Natural killer cell (primary cell): ENCODE data around the gene PITX1. TPM values are rescaled to one million over a fixed set of nuclear protein-coding genes. Genes with fewer than 3 reads are reported as not detected.

Source experiments
- ATAC-seq, 3 donors: fragments of 150-1000 bp in 2 of 3; fragments of 200-7000 bp in 1 of 3; cut with Tn5 transposase; 1 replicate in 1 of 3; 2 replicates in 2 of 3; pipeline ENCODE4 v1.10.0; 2021; ENCODE audit warnings: mild to moderate bottlenecking in 2 of 3, moderate library complexity in 2 of 3
- DNase-seq, 2 donors: peaks; one replicate each; pipeline versions ENCODE4 v3.0.0 to v3.0.0-alpha.2; 2013 to 2021; ENCODE audit warnings: mixed read lengths in 1 of 2
- H3K27ac ChIP-seq: one replicate; pipeline ENCODE4 v1.5.1; 2013; ENCODE audit warnings: mild to moderate bottlenecking, low read length
- H3K27me3 ChIP-seq: one replicate; pipeline ENCODE4 v1.6.1; 2013; ENCODE audit warnings: low read length; ENCODE audit not compliant: control insufficient read depth, insufficient read depth
- H3K36me3 ChIP-seq: one replicate; pipeline ENCODE4 v1.6.1; 2013; ENCODE audit warnings: low read length; ENCODE audit not compliant: control insufficient read depth, insufficient read depth
- H3K4me1 ChIP-seq: one replicate; pipeline ENCODE4 v1.6.1; 2013; ENCODE audit warnings: low read length; ENCODE audit not compliant: control insufficient read depth, insufficient read depth
- H3K4me3 ChIP-seq: one replicate; pipeline ENCODE4 v1.5.1; 2013; ENCODE audit warnings: low read length
- H3K9me3 ChIP-seq: one replicate; pipeline ENCODE4 v1.6.1; 2013; ENCODE audit warnings: low read length; ENCODE audit not compliant: control insufficient read depth, insufficient read depth
- H3K27ac Mint-ChIP-seq, 2 donors: one replicate each; pipeline ENCODE4 v1.8.0; 2022; ENCODE audit warnings: mild to moderate bottlenecking in 2 of 2, mixed read lengths in 2 of 2, moderate library complexity in 1 of 2
- H3K27me3 Mint-ChIP-seq, 2 donors: one replicate each; pipeline ENCODE4 v1.8.0; 2022; ENCODE audit warnings: low read depth in 2 of 2, mixed read lengths in 2 of 2
- H3K36me3 Mint-ChIP-seq: one replicate; pipeline ENCODE4 v1.8.0; 2022; ENCODE audit warnings: mixed read lengths
- H3K4me1 Mint-ChIP-seq, 2 donors: one replicate each; pipeline ENCODE4 v1.8.0; 2022; ENCODE audit warnings: mixed read lengths in 2 of 2
- H3K4me3 Mint-ChIP-seq: one replicate; pipeline ENCODE4 v1.8.0; 2022; ENCODE audit warnings: mild to moderate bottlenecking, moderate library complexity, mixed read lengths
- H3K9me3 Mint-ChIP-seq, 2 donors: one replicate each; pipeline ENCODE4 v1.8.0; 2022; ENCODE audit warnings: mixed read lengths in 2 of 2
- CTCF ChIP-seq: fragments of 200-600 bp; IDR thresholded peaks from one replicate; pipeline ENCODE4 v1.8.0; 2022; ENCODE audit warnings: antibody characterized with exemption
- WGBS: methylation state at CpG from one replicate; pipeline ENCODE4 v1.1.7; 2013; ENCODE audit warnings: missing lambda C conversion rate; ENCODE audit not compliant: insufficient coverage; 5-methylcytosine and 5-hydroxymethylcytosine counted together
- intact Hi-C: fragments of 100-400 bp; cut with micrococcal nuclease; formaldehyde crosslinking; loops from one replicate; pipeline ENCODE4 v1.14.2; 2022
- total RNA-seq, 4 donors: library from RNA; stranded (reverse); fragments of 120-200 nt in 1 of 4; gene quantifications; one replicate each; pipeline versions ENCODE4 v1.2.3 to v1.2.4, GENCODE V29; 2013 to 2022

The PITX1 gene
- total RNA-seq, 3 donors from 2014 or later (not counting 1 experiment from before 2014, with no cell fraction given): not detected

- 15% methylated on average over 29 of the region's 29 CpGs for whole genome bisulfite sequencing
- ATAC-seq (no peak), DNase-seq (no peak)
- no peak overlapping the region for H3K4me3 Mint-ChIP-seq
- H3K27ac Mint-ChIP-seq: no peak overlapping the region
- no peaks in the 10 kb centered on the region for H3K9me3 Mint-ChIP-seq
- intact Hi-C loops: no loop called here
- no peaks in the 10 kb centered on the region for H3K9me3 ChIP-seq
- no peaks in the 10 kb centered on the region for H3K36me3 Mint-ChIP-seq
- H3K27ac ChIP-seq: no peak overlapping the region
- H3K4me1 ChIP-seq: peaks cover 14% of the 10 kb centered on the region
- H3K27me3 ChIP-seq: peaks cover 39% of the 10 kb centered on the region
- H3K4me1 Mint-ChIP-seq: peaks cover 0 to 13% of the 10 kb centered on the region in 2 donors
- H3K36me3 ChIP-seq: no peaks in the 10 kb centered on the region
- H3K27me3 Mint-ChIP-seq: peaks cover 38 to 69% of the 10 kb centered on the region in 2 donors
- no peak for TF ChIP-seq CTCF
- no peak overlapping the region for H3K4me3 ChIP-seq
Observed at GRCh38 chr5:135027266-135027696, 6.7 kb downstream of the PITX1 start.

- H3K27me3 ChIP-seq: peaks cover 36% of the 10 kb centered on the region
- Mint-ChIP-seq H3K4me3 (no peak overlapping the region), H3K27me3 (peaks cover 33 to 63% of the 10 kb centered on the region in 2 donors), H3K36me3 (no peaks in the 10 kb centered on the region), H3K9me3 (no peaks in the 10 kb centered on the region), H3K4me1 (peaks cover 0 to 10% of the 10 kb centered on the region in 2 donors), H3K27ac (no peak overlapping the region)
- DNase-seq (no peak), ATAC-seq (no peak)
- intact Hi-C loops: no loop called here
- H3K27ac ChIP-seq: no peak overlapping the region
- peaks cover 14% of the 10 kb centered on the region for H3K4me1 ChIP-seq
- H3K4me3 ChIP-seq: no peak overlapping the region
- H3K36me3 ChIP-seq: no peaks in the 10 kb centered on the region
- WGBS: 71% methylated on average over 12 of the region's 12 CpGs
- no peaks in the 10 kb centered on the region for H3K9me3 ChIP-seq
- no peak for TF ChIP-seq CTCF
Observed at GRCh38 chr5:135026645-135027265, 7.3 kb downstream of the PITX1 start.

- ATAC-seq (no peak), DNase-seq (no peak)
- Histone ChIP-seq H3K27me3 (peaks cover 33% of the 10 kb centered on the region), H3K4me1 (peaks cover 11% of the 10 kb centered on the region), H3K4me3 (no peak overlapping the region), H3K27ac (no peak overlapping the region), H3K9me3 (no peaks in the 10 kb centered on the region), H3K36me3 (no peaks in the 10 kb centered on the region)
- H3K4me3 Mint-ChIP-seq: no peak overlapping the region
- peaks cover 30 to 57% of the 10 kb centered on the region in 2 donors for H3K27me3 Mint-ChIP-seq
- no peak for TF ChIP-seq CTCF
- no peaks in the 10 kb centered on the region for H3K36me3 Mint-ChIP-seq
- no peak overlapping the region for H3K27ac Mint-ChIP-seq
- WGBS: 90% methylated on average over 12 of the region's 15 CpGs
- intact Hi-C loops: no loop called here
- peaks cover 0 to 8% of the 10 kb centered on the region in 2 donors for H3K4me1 Mint-ChIP-seq
- H3K9me3 Mint-ChIP-seq: no peaks in the 10 kb centered on the region
Observed at GRCh38 chr5:135025730-135026644, 8.0 kb downstream of the PITX1 start.
